AG04450 (cell line): ENCODE data around the gene RAMP3. TPM values are rescaled to one million over a fixed set of nuclear protein-coding genes. Genes with fewer than 3 reads are reported as not detected.
A peak's percentile ranks its signal among the peaks of the same experiment; 100 is the strongest.

ENCODE experiments used
- CTCF ChIA-PET: fragments of 300-600, 350-600 bp; formaldehyde crosslinking; extraction: SDS; loops from one replicate; lab custom pipeline; 2022; ENCODE audit warnings: antibody characterized with exemption, inconsistent platforms; lab: Charles Lee
- POLR2A ChIA-PET: fragments of 350-600 bp; formaldehyde crosslinking; extraction: SDS; loops from one replicate; lab custom pipeline; 2021; ENCODE audit warnings: antibody characterized with exemption, inconsistent platforms; lab: Yijun Ruan, JAX
- DNase-seq: peaks from one replicate; pipeline ENCODE4 v3.0.0-alpha.2; 2011; ENCODE audit warnings: low read depth, low spot score
- H3K27ac ChIP-seq: one replicate; pipeline ENCODE4 v1.5.1; 2012; ENCODE audit warnings: low read depth, low read length, control low read depth
- H3K27me3 ChIP-seq: one replicate; pipeline ENCODE4 v1.6.0; 2012; ENCODE audit warnings: low read length; ENCODE audit not compliant: control insufficient read depth, insufficient read depth
- H3K4me3 ChIP-seq: 2 replicates; pipeline ENCODE4 v1.5.1; 2011; ENCODE audit warnings: mild to moderate bottlenecking, low read depth, low read length, control low read depth
- H3K9me3 ChIP-seq: 2 replicates; pipeline ENCODE4 v1.5.1; 2012; ENCODE audit warnings: low read length; ENCODE audit not compliant: control insufficient read depth, insufficient read depth
- CTCF ChIP-seq: IDR thresholded peaks from 2 replicates; pipeline ENCODE4 v1.5.1; 2011; ENCODE audit warnings: low read depth, low read length, control low read depth, inconsistent platforms
- polyA plus RNA-seq: library from polyadenylated mRNA; depleted of rRNA; stranded (reverse); fragments of >200 nt; gene quantifications from 2 replicates; pipeline ENCODE4 v1.2.3, GENCODE V29; 2011

Gene RAMP3
- polyA plus RNA-seq, 1 experiment = not detected

- peak; percentile 30 for TF ChIP-seq CTCF
- CTCF ChIA-PET = no interaction called here
- peaks cover 24% of the 10 kb centered on the region for H3K27me3 ChIP-seq
- no peak overlapping the region for H3K4me3 ChIP-seq
- no peaks in the 10 kb centered on the region for H3K9me3 ChIP-seq
- POLR2A ChIA-PET = no interaction called here
- no peak for DNase-seq
- no peak overlapping the region for H3K27ac ChIP-seq
Observed at GRCh38 chr7:45217358-45217757, 59.8 kb downstream of the RAMP3 start.

- ChIA-PET POLR2A (no interaction called here), CTCF (interaction anchor here (1.2 kb wide), 1 partner anchor 18 kb away, joined by 3 read pairs; no protein-coding TSS in a partner anchor)
- Histone ChIP-seq H3K27me3 (peaks cover 22% of the 10 kb centered on the region), H3K4me3 (no peak overlapping the region), H3K9me3 (no peaks in the 10 kb centered on the region), H3K27ac (no peak overlapping the region)
- no peak for TF ChIP-seq CTCF
- no peak for DNase-seq
Observed at GRCh38 chr7:45219130-45219529, 61.5 kb downstream of the RAMP3 start.

GRCh38 chr7:45219801-45220435 lies 62.3 kb downstream of the RAMP3 start:
- Histone ChIP-seq H3K9me3 (no peaks in the 10 kb centered on the region), H3K4me3 (no peak overlapping the region), H3K27me3 (peaks cover 20% of the 10 kb centered on the region), H3K27ac (no peak overlapping the region)
- no peak for TF ChIP-seq CTCF
- ChIA-PET CTCF (no interaction called here), POLR2A (no interaction called here)
- DNase-seq = no peak

GRCh38 chr7:45220846-45221618 lies 63.4 kb downstream of the RAMP3 start:
- no peak for TF ChIP-seq CTCF
- POLR2A ChIA-PET = no interaction called here
- DNase-seq = no peak
- Histone ChIP-seq H3K4me3 (no peak overlapping the region), H3K27me3 (peaks cover 14% of the 10 kb centered on the region), H3K9me3 (no peaks in the 10 kb centered on the region), H3K27ac (no peak overlapping the region)
- CTCF ChIA-PET = no interaction called here
